ES-I3 (cell line): ENCODE results near the gene NET1.

Source experiments
- H3K36me3 ChIP-seq: 2 replicates; pipeline ENCODE4 v1.6.1; 2013; ENCODE audit warnings: mild to moderate bottlenecking, low read length, control low read depth, moderate library complexity; ENCODE audit not compliant: insufficient read depth
- H3K4me1 ChIP-seq: 2 replicates; pipeline ENCODE4 v1.6.1; 2013; ENCODE audit warnings: mild to moderate bottlenecking, control low read depth, low read length; ENCODE audit not compliant: insufficient read depth
- H3K9ac ChIP-seq: 2 replicates; pipeline ENCODE4 v1.6.1; 2013; ENCODE audit warnings: low read depth, mild to moderate bottlenecking, low read length, moderate library complexity
- H3K9me3 ChIP-seq: 2 replicates; pipeline ENCODE4 v1.6.1; 2013; ENCODE audit warnings: mild to moderate bottlenecking, low read length, moderate library complexity; ENCODE audit not compliant: control insufficient read depth, insufficient read depth

NET1 gene

GRCh38 chr10:5458949-5459747 is 46.8 kb downstream of the NET1 start:
- H3K9ac ChIP-seq = no peak overlapping the region
- 0 out of 2 replicates have a peak, but pooled peaks cover 5% of the 10 kb centered on the region for H3K4me1 ChIP-seq
- H3K36me3 ChIP-seq = peaks cover 32% of the 10 kb centered on the region
- peaks cover 4% of the 10 kb centered on the region for H3K9me3 ChIP-seq

DNA sequence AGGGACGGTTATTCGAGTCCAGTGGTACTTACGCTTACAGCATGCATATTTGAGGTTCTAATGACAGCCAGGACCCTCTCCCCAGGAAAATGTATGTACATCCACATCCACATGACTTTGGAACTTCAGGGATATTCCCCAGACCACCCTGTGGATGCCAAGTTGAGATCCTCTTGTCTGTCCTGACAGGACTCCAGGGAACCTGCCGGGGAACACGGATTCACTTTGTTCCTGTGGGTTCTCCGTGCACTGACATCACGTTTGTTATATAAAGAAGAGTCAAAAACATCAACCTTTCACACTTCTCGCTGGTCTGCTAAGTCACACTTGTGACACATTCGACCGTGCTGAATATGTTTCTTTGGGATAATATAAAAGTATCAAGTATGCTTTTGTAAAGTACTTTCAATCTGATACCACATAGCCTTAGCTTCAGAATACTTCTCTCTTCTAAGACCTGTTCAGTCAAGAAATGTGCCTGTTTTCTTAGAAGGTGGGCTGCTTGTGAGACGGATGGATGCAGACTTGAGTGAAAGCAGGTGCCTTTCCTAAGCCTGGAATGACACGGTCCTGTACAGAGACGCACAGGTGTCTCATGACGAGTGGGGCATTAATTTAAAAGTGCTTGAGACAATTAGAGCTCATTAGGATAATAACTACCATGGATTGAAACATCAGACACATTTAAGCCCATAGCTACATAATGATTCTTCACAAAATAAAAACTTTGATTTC is 48.3 kb downstream of the NET1 start:
- peaks cover 23% of the 10 kb centered on the region for H3K36me3 ChIP-seq
- peaks cover 13% of the 10 kb centered on the region; the same call in 1 of the 2 replicates for H3K4me1 ChIP-seq
- H3K9ac ChIP-seq = no peak overlapping the region
- peaks cover 4% of the 10 kb centered on the region for H3K9me3 ChIP-seq

GRCh38 chr10:5461203-5461588 is 48.8 kb downstream of the NET1 start:
- Histone ChIP-seq H3K9ac (no peak overlapping the region), H3K4me1 (peaks cover 15% of the 10 kb centered on the region; the same call in 1 of the 2 replicates), H3K36me3 (peaks cover 17% of the 10 kb centered on the region), H3K9me3 (peaks cover 4% of the 10 kb centered on the region)

DNA sequence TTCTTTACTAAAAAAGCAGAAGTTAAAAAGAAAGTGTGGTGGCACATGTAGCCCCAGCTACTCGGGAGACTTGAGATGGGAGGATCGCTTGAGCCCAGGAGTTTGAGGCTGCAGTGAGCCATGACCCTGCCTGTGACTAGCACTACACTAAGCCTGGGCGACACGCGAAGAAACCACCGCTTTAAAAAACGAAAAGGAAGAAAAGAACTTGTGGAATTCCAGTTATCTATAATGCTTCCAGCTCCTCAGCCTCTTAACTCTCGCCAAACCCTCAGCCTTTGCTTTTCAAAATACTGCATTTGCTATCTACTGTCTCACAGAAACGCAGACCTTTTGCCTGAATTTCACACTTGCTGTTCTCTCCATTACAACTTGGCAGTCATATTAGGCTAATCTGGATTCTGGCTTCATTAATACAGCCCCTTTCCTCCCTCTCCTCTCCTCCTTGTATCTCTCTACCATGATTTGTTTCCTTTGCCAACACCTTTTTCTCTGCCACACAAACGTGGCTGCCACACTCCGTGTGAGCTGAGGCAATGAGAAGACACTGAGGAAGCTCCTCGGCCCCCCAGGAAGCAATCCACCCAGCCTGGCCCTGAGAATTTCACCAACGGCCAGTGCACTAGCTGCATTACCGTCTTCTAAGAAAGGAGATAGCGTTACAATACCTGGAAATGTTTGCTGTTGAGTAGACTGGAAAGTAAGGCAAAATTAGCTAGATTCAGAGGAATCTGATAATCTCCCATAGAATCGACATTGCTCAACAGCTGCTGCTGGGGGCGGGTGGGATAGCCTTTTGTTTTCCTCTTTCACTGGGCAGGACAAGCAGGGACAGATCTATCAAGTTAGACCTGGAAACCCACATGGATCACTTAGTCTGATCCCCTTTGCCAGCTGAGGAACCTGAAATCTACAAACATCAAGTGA is 49.8 kb downstream of the NET1 start:
- Histone ChIP-seq H3K4me1 (peaks cover 19% of the 10 kb centered on the region), H3K9ac (no peak overlapping the region), H3K9me3 (peaks cover 4% of the 10 kb centered on the region)

DNA sequence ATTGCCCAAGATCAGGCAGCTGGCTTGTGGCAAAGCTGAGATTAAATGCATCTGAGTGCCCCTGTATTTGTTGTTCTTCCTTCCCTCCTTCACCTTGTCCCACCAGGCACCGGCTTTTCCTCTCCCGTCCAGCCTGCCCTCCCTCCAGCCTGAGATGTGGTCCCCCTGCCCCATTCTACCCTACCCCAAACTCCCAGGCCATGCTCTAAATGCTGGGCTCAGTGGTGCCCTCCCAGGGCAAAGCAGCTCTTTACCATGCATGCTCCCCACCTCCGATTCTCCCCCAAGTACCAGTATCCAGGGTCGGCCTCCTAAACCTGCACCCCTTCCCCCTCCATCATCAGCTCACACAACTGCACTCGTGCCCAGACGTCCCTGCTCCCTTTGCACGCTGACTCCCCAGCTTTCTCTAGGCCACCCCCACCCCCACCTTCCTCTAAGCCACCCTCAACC is 50.5 kb downstream of the NET1 start:
- Histone ChIP-seq H3K36me3 (peaks cover 10% of the 10 kb centered on the region; the same call in 1 of the 2 replicates), H3K9me3 (peaks cover 5% of the 10 kb centered on the region), H3K4me1 (peaks cover 22% of the 10 kb centered on the region), H3K9ac (no peak overlapping the region)

More for the DNA sequence above, 49.8 kb downstream of the NET1 start:
- H3K36me3 ChIP-seq = peaks cover 10% of the 10 kb centered on the region

DNA sequence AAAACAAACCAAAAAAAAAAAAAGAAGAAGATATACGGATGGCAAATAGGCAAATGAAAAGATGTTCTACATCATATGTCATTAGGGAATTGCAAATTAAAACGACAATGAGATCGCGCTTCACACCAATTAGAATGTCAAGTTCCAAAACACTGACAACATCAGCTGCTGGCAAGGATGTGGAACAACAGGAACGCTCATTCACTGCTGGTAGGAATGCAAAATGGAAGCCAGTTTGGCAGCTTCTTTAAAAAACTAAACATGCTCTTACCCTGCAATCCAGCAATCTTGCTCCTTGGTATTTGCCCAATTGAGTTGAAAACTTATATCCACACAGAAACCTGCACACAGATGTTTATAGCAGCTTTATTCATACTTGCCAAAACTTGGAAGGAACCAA is 52.2 kb downstream of the NET1 start:
- Histone ChIP-seq H3K36me3 (peaks cover 7% of the 10 kb centered on the region; the same call in 1 of the 2 replicates), H3K9ac (no peak overlapping the region), H3K4me1 (peaks cover 22% of the 10 kb centered on the region), H3K9me3 (peaks cover 19% of the 10 kb centered on the region)

DNA sequence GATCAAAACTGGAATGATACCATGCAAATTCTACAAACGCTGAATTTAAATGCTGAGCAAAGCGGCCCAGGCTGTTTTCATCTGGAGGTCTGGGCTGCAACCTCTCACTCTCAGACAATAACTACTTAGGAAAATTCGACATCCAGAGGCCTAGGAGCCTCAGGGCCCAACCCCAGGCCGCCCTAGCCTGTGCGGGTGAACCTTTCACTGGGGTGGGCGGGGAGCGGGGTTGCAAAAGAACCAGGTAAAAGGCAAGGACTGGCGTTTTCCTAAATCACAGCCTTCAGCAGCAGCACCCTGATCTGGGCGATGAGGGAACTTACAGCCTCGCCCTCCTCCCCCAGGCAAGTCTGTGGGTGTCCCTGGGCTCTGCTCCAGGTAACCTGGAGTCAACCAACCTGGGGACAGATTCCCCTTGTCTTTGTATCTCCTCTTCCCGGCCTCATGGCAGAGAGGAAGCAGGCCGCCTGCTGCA is 53.7 kb downstream of the NET1 start:
- peaks cover 22% of the 10 kb centered on the region for H3K4me1 ChIP-seq
- H3K9me3 ChIP-seq = peaks cover 21% of the 10 kb centered on the region; the same call in 1 of the 2 replicates
- peak overlapping the region; percentile 43 for H3K9ac ChIP-seq
- H3K36me3 ChIP-seq = no peaks in the 10 kb centered on the region

GRCh38 chr10:5466451-5467206 is 54.3 kb downstream of the NET1 start:
- Histone ChIP-seq H3K9ac (peak overlapping the region; percentile 43), H3K36me3 (no peaks in the 10 kb centered on the region), H3K4me1 (peaks cover 22% of the 10 kb centered on the region), H3K9me3 (peaks cover 21% of the 10 kb centered on the region; the same call in 1 of the 2 replicates)

- peaks cover 24% of the 10 kb centered on the region; the same call in 1 of the 2 replicates for H3K9me3 ChIP-seq
- no peak overlapping the region for H3K9ac ChIP-seq
- no peaks in the 10 kb centered on the region for H3K36me3 ChIP-seq
- H3K4me1 ChIP-seq = peaks cover 21% of the 10 kb centered on the region
These were observed 54.8 kb downstream of the NET1 start for GRCh38 chr10:5467207-5467535.

DNA sequence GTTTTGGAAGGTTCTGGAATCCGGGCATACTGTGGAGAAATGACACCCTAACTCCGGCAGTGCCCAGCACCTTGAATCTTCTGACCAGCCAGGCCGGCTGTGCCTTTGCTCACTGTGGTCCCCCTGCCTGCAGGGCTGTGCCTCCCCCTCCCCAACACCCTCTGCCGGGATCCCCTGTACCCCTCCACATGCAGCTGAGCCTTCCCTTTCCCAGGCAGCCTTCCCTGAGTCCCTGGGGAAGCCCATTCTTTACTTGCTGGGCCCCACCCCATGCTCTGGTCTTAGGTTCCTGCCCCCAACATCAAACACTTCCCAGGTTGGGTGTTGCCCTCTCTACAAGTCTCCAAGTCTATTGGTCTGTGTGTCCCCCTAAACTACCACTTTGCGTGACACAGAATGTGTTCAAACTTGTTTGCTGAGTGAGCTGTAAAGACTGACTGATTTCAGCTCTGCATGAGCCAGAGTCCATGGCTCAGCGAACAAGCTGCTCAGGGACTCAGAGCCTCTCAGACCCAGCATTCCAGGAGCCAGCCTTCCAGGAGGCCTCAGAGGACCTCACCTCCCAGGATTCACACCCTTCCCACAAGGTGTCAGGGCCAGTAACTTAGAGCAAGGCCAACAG is 55.4 kb downstream of the NET1 start:
- peaks cover 24% of the 10 kb centered on the region; the same call in 1 of the 2 replicates for H3K9me3 ChIP-seq
- H3K4me1 ChIP-seq = peaks cover 17% of the 10 kb centered on the region
- H3K36me3 ChIP-seq = no peaks in the 10 kb centered on the region
- H3K9ac ChIP-seq = no peak overlapping the region

DNA sequence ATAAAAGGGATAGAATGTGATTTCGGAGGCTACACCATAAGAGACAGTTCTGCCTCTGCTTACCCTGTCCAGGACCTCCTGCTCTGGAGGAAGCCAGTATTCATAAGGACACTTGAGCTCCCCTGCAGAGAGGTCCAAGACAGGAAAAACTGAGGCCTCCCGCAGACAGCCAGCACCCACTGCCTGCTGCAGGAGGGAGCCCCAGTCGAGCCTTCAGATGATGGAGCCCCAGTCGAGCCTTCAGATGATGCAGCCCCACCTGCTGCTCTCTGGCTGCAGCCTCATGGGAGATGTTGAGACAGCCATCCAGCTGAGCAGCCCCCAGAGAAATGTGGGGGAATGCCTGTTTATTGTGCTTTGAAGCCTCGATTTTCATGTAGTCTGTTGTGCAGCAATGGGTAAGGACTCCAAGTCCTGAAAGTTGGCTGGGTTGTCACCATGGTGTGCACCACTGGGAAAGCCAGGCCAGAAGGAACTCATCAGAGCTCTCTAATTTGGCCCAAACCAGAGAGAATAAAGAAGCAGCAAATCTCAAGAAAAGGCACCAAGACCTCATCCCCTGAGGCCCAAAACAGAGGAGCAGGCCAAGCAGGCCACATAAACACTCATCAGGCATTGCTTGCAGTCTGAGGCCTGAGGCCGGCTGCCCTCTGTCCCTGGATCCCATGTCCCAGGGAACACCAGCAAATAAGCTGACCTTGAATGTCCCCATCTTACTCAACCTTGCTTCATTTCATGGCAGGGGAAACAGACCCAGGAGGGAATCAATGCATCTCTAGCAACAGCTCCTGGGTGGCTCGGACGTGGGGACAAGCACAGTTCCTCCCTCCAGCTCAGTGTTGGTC is 56.1 kb downstream of the NET1 start:
- Histone ChIP-seq H3K36me3 (no peaks in the 10 kb centered on the region), H3K9ac (no peak overlapping the region), H3K4me1 (peaks cover 17% of the 10 kb centered on the region), H3K9me3 (peaks cover 22% of the 10 kb centered on the region; the same call in 1 of the 2 replicates)

DNA sequence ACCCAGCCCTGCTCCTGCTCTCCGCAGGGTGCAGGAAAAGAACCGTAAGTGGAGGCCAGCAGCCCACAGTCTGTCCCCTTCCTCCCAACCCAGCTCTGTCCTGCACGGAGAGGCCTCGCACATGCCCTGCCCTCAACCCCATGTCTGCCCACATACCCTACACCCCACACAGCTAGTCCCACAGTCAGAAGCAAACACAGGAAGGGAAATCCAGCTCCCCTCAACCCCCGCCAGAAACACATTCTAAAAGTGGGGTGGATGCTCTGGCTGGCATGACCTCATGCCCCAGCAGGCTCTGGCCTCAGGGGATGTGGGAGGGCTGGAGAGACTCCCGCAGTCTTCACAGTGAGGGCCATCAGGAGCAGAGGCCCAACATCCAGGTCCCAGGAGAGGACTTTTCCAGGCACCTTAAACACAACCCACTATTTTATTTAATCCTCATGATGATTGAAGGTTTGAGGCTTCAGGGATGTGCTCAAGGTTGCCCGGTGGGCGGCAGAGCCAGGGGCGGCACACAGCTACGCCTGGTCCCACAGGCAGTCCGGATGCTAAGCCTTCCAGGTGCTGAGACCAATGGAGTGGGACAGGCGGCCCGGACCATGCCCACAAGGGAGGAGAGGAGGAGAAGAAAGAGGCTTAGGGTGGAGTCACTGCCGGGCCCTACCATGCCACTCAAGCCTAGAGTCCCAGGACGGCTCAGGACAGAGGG is 57.1 kb downstream of the NET1 start:
- H3K4me1 ChIP-seq = peaks cover 17% of the 10 kb centered on the region
- H3K9me3 ChIP-seq = peaks cover 20% of the 10 kb centered on the region; the same call in 1 of the 2 replicates
- no peaks in the 10 kb centered on the region for H3K36me3 ChIP-seq
- no peak overlapping the region for H3K9ac ChIP-seq
